B cell (primary cell): ENCODE measurements around the gene MLLT3. TPM values are rescaled to one million over a fixed set of nuclear protein-coding genes. Genes with fewer than 3 reads are reported as not detected.

Experiments used
- ATAC-seq: fragments of 200-7000 bp; cut with Tn5 transposase; one replicate; pipeline ENCODE4 v1.10.0; 2021; ENCODE audit warnings: low read depth, mild to moderate bottlenecking, moderate number of reproducible peaks, moderate library complexity
- CTCF ChIA-PET: fragments of 350-600 bp; sonication (Branson Sonifier 250); formaldehyde crosslinking; loops from one replicate; lab custom pipeline; 2021; ENCODE audit warnings: antibody characterized with exemption, inconsistent platforms; lab: Charles Lee
- POLR2A ChIA-PET: fragments of 350-600 bp; sonication (Branson Sonifier 250); formaldehyde crosslinking; loops from one replicate; lab custom pipeline; 2021; ENCODE audit warnings: antibody characterized with exemption; lab: Charles Lee
- DNase-seq: peaks from one replicate; pipeline ENCODE4 v3.0.0; 2013
- H2AFZ ChIP-seq: 2 replicates; pipeline ENCODE4 v1.6.1; 2012; ENCODE audit warnings: mild to moderate bottlenecking, low read depth, low read length; ENCODE audit not compliant: insufficient read depth, poor library complexity, severe bottlenecking
- H3K27ac ChIP-seq, 2 donors: 1 replicate in 1 of 2; 2 replicates in 1 of 2; pipeline ENCODE4 v1.5.1; 2012 to 2013; ENCODE audit warnings: low read length in 2 of 2, mild to moderate bottlenecking in 2 of 2, moderate library complexity in 1 of 2
- H3K27me3 ChIP-seq, 4 experiments: fragments of 200-600 bp in 1 of 4; sonication (generic) in 1 of 4; replicated peaks in 1 of 4; 1 replicate in 2 of 4; 2 replicates in 2 of 4; pipeline versions ENCODE4 v1.6.1 to v1.7.0; 2013 to 2016; ENCODE audit warnings: low read length in 3 of 4, mild to moderate bottlenecking in 2 of 4, mixed read lengths in 1 of 4, moderate library complexity in 1 of 4; ENCODE audit not compliant: insufficient read depth in 4 of 4, control insufficient read depth in 3 of 4; ENCODE audit errors: control extremely low read depth in 1 of 4
- H3K36me3 ChIP-seq, 2 experiments: replicated peaks in 1 of 2; 1 replicate in 1 of 2; 2 replicates in 1 of 2; pipeline versions ENCODE4 v1.6.1 to v1.7.1; 2013; ENCODE audit warnings: low read length in 1 of 2; ENCODE audit not compliant: insufficient read depth in 2 of 2, control insufficient read depth in 1 of 2; ENCODE audit errors: control extremely low read depth in 1 of 2, extremely low read depth in 1 of 2
- H3K4me1 ChIP-seq, 2 donors: fragments of 200-600 bp in 1 of 2; sonication (generic) in 1 of 2; 1 replicate in 1 of 2; 2 replicates in 1 of 2; pipeline versions ENCODE4 v1.5.1 to v1.6.1; 2013 to 2017; ENCODE audit warnings: low read length in 2 of 2; ENCODE audit not compliant: control insufficient read depth in 2 of 2, insufficient read depth in 2 of 2
- H3K4me2 ChIP-seq: replicated peaks from 2 replicates; pipeline ENCODE3; 2012; ENCODE audit warnings: mild to moderate bottlenecking, low read depth, low read length; ENCODE audit not compliant: poor library complexity, severe bottlenecking
- H3K4me3 ChIP-seq, 5 experiments: fragments of 200-600 bp in 1 of 5; sonication (generic) in 1 of 5; 1 replicate in 3 of 5; 2 replicates in 2 of 5; pipeline versions ENCODE4 v1.5.1 to v1.7.0; 2011 to 2016; ENCODE audit warnings: low read length in 4 of 5, mild to moderate bottlenecking in 4 of 5, low read depth in 2 of 5, control low read depth in 1 of 5, moderate library complexity in 1 of 5; ENCODE audit not compliant: insufficient read depth in 1 of 5; ENCODE audit errors: control extremely low read depth in 1 of 5, extremely low read depth in 1 of 5
- H3K79me2 ChIP-seq: fragments of 200-600 bp; sonication (generic); one replicate; pipeline ENCODE4 v1.6.0; 2016; ENCODE audit warnings: low read length; ENCODE audit not compliant: control insufficient read depth, insufficient read depth
- H3K9ac ChIP-seq: fragments of 200-600 bp; sonication (generic); 2 replicates; pipeline ENCODE4 v1.6.1; 2017; ENCODE audit warnings: mild to moderate bottlenecking, low read length, moderate library complexity
- H3K9me3 ChIP-seq, 3 donors: one replicate each; pipeline versions ENCODE4 v1.6.1 to v1.7.1; 2013; ENCODE audit warnings: low read length in 2 of 3; ENCODE audit not compliant: control insufficient read depth in 2 of 3, insufficient read depth in 1 of 3; ENCODE audit errors: control extremely low read depth in 1 of 3
- H4K20me1 ChIP-seq: 2 replicates; pipeline ENCODE4 v1.6.0; 2012; ENCODE audit warnings: mild to moderate bottlenecking, low read length; ENCODE audit not compliant: insufficient read depth, control insufficient read depth, poor library complexity, severe bottlenecking
- H3K27ac Mint-ChIP-seq: one replicate; pipeline ENCODE4 v1.8.0; 2021; ENCODE audit warnings: mixed read lengths
- H3K27me3 Mint-ChIP-seq: one replicate; pipeline ENCODE4 v1.8.0; 2021; ENCODE audit warnings: mixed read lengths
- H3K4me1 Mint-ChIP-seq: one replicate; pipeline ENCODE4 v1.8.0; 2021; ENCODE audit warnings: mixed read lengths
- H3K4me3 Mint-ChIP-seq: one replicate; pipeline ENCODE4 v1.8.0; 2021; ENCODE audit warnings: mixed read lengths
- H3K9me3 Mint-ChIP-seq: one replicate; pipeline ENCODE4 v1.8.0; 2022; ENCODE audit warnings: mixed read lengths; ENCODE audit not compliant: insufficient read depth
- CTCF ChIP-seq: fragments of 200-600 bp; IDR thresholded peaks from one replicate; pipeline ENCODE4 v1.8.0; 2022; ENCODE audit warnings: antibody characterized with exemption, mild to moderate bottlenecking
- EZH2 ChIP-seq: IDR thresholded peaks from 2 replicates; pipeline ENCODE4 v1.6.1; 2012; ENCODE audit warnings: borderline replicate concordance, low read depth, mild to moderate bottlenecking, moderate library complexity, low read length; ENCODE audit not compliant: insufficient read depth, poor library complexity, severe bottlenecking
- WGBS: methylation state at CpG from one replicate; pipeline ENCODE4 v1.1.5; 2013; ENCODE audit warnings: missing lambda C conversion rate; ENCODE audit not compliant: insufficient coverage; 5-methylcytosine and 5-hydroxymethylcytosine counted together
- intact Hi-C: fragments of 100-400 bp; cut with micrococcal nuclease; formaldehyde crosslinking; loops from one replicate; pipeline ENCODE4 v1.10.0; 2022
- polyA plus RNA-seq: library from polyadenylated mRNA; depleted of rRNA; stranded (reverse); fragments of >200 nt; gene quantifications from 2 replicates; pipeline ENCODE4 v1.2.3, GENCODE V29; 2012
- total RNA-seq, 2 donors: library from RNA; stranded (reverse); fragments of 120-200 nt in 1 of 2; gene quantifications; 1 replicate in 1 of 2; 2 replicates in 1 of 2; pipeline versions ENCODE4 v1.2.3 to v1.2.4, GENCODE V29; 2013 to 2022

Gene MLLT3
- total and polyA plus RNA-seq, 2 donors (not counting 1 experiment from before 2014, with no cell fraction given), result 3.4 to 3.6 TPM

- H3K4me1 Mint-ChIP-seq, result no peaks in the 10 kb centered on the region
These were observed 179.6 kb downstream of the MLLT3 start for GRCh38 chr9:20442461-20443319.

More at GRCh38 chr9:20442461-20443319, 179.6 kb downstream of the MLLT3 start:
- Histone ChIP-seq H3K27me3 (no peaks in the 10 kb centered on the region), H3K4me2 (no peak overlapping the region), H3K27ac (no peak overlapping the region), H3K9ac (no peak overlapping the region), H3K4me1 (no peaks in the 10 kb centered on the region), H3K4me3 (no peak overlapping the region), H3K79me2 (no peaks in the 10 kb centered on the region), H2AFZ (no peak overlapping the region), H4K20me1 (no peaks in the 10 kb centered on the region), H3K36me3 (no peaks in the 10 kb centered on the region), H3K9me3 (no peaks in the 10 kb centered on the region)
- H3K4me3 Mint-ChIP-seq, result no peak overlapping the region
- no peak overlapping the region for H3K27ac Mint-ChIP-seq
- no peaks in the 10 kb centered on the region for H3K9me3 Mint-ChIP-seq
- DNase-seq (no peak), ATAC-seq (no peak)
- ChIA-PET POLR2A (no interaction called here), CTCF (no interaction called here)
- WGBS, result 80% methylated on average over 1 of the region's 3 CpGs
- peaks cover 11% of the 10 kb centered on the region for H3K27me3 Mint-ChIP-seq
- TF ChIP-seq EZH2 (no peak), CTCF (no peak)
- intact Hi-C loops, result no loop called here
